Fibroblast of lung (primary cell): ENCODE data around the gene PTPN14. TPM values are rescaled to one million over a fixed set of nuclear protein-coding genes. Genes with fewer than 3 reads are reported as not detected.

Source experiments
- DNase-seq, 2 donors: peaks; one replicate each; pipeline versions ENCODE4 v3.0.0 to v3.0.0-alpha.2; 2010; ENCODE audit warnings: low read depth in 2 of 2
- H2AFZ ChIP-seq: 2 replicates; pipeline ENCODE4 v1.5.1; 2012; ENCODE audit warnings: low read length, control low read depth, inconsistent platforms
- H3K27ac ChIP-seq: 2 replicates; pipeline ENCODE4 v1.5.1; 2011; ENCODE audit warnings: low read length, control low read depth; ENCODE audit not compliant: insufficient read depth
- H3K27me3 ChIP-seq: 2 replicates; pipeline ENCODE4 v1.5.1; 2011; ENCODE audit warnings: mild to moderate bottlenecking, low read length; ENCODE audit not compliant: control insufficient read depth, insufficient read depth
- H3K36me3 ChIP-seq: 2 replicates; pipeline ENCODE4 v1.5.1; 2011; ENCODE audit warnings: low read length; ENCODE audit not compliant: control insufficient read depth, insufficient read depth
- H3K4me1 ChIP-seq: 2 replicates; pipeline ENCODE4 v1.5.1; 2011; ENCODE audit warnings: low read length; ENCODE audit not compliant: control insufficient read depth, insufficient read depth; ENCODE audit errors: extremely low read depth
- H3K4me2 ChIP-seq: 2 replicates; pipeline ENCODE4 v1.5.1; 2011; ENCODE audit warnings: low read length, control low read depth; ENCODE audit not compliant: insufficient read depth; ENCODE audit errors: extremely low read depth
- H3K4me3 ChIP-seq, 4 experiments: fragments of 200-600 bp in 1 of 4; sonication (generic) in 1 of 4; replicated peaks in 1 of 4; 2 replicates each; pipeline ENCODE4 v1.5.1; 2011 to 2016; ENCODE audit warnings: low read length in 4 of 4, low read depth in 3 of 4, mild to moderate bottlenecking in 3 of 4, control low read depth in 2 of 4, inconsistent platforms in 1 of 4, mixed read lengths in 1 of 4; ENCODE audit not compliant: insufficient read depth in 1 of 4; ENCODE audit errors: control extremely low read depth in 1 of 4
- H3K79me2 ChIP-seq: 2 replicates; pipeline ENCODE4 v1.5.1; 2012; ENCODE audit warnings: mild to moderate bottlenecking, low read length, inconsistent platforms; ENCODE audit not compliant: control insufficient read depth, insufficient read depth
- H3K9ac ChIP-seq: 2 replicates; pipeline ENCODE4 v1.5.1; 2011; ENCODE audit warnings: mild to moderate bottlenecking, low read length, control low read depth; ENCODE audit not compliant: insufficient read depth
- H3K9me3 ChIP-seq: 2 replicates; pipeline ENCODE4 v1.5.1; 2012; ENCODE audit warnings: low read depth, low read length; ENCODE audit not compliant: control insufficient read depth, insufficient read depth
- H4K20me1 ChIP-seq: 2 replicates; pipeline ENCODE4 v1.5.1; 2011; ENCODE audit warnings: low read length; ENCODE audit not compliant: control insufficient read depth, insufficient read depth; ENCODE audit errors: extremely low read depth
- EZH2 ChIP-seq: IDR thresholded peaks from 2 replicates; pipeline ENCODE4 v1.5.1; 2012; ENCODE audit warnings: low read length, control low read depth, mild to moderate bottlenecking; ENCODE audit errors: missing control alignments
- polyA plus RNA-seq, 2 donors: library from polyadenylated mRNA; depleted of rRNA in 1 of 2; stranded (reverse) in 1 of 2; unstranded in 1 of 2; fragments of >200 nt; gene quantifications; 2 replicates each; pipeline ENCODE4 v1.2.1, GENCODE V29; 2011 to 2012; ENCODE audit warnings: missing spikeins in 1 of 2
- total RNA-seq: library from RNA; depleted of rRNA; stranded (reverse); fragments of >200 nt; gene quantifications from 2 replicates; pipeline ENCODE4 v1.2.1, GENCODE V29; 2014
- TF ChIP-seq, protein P1 (sequence below), 2 donors: IDR thresholded peaks in 1 of 2; conservative IDR thresholded peaks in 1 of 2; 1 replicate in 1 of 2; 2 replicates in 1 of 2; pipeline ENCODE4 v1.5.1; 2011 to 2012; ENCODE audit warnings: low read length in 2 of 2, control low read depth in 1 of 2, inconsistent platforms in 1 of 2, low read depth in 1 of 2, mild to moderate bottlenecking in 1 of 2

PTPN14 gene
- total and polyA plus RNA-seq, 2 donors (not counting 1 experiment from before 2014, with no cell fraction given) = 38.7 to 56.1 TPM

DNA sequence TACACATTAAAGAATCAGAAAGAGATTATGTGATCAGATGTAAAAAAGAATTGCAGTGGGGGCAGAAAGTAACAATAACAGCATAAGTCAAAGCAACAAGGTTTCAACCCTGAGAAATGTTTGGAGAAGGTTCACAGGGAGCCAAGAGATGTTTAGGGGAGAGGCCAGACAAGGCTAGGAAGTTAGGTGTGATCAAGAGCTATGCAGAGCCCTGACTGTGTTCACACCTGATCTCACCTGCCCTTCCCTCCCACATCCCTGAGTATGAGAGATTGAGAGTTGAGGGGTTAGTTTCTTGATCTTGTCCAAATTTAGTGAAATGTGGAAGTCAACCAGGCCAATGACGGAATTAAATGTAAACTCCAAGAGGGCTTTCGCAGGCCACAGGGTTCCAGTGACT lies 10.2 kb downstream of the PTPN14 start:
- Histone ChIP-seq H4K20me1 (peaks cover 2% of the 10 kb centered on the region), H3K9me3 (no peaks in the 10 kb centered on the region), H3K27ac (no peak overlapping the region), H3K4me1 (peaks cover 2% of the 10 kb centered on the region), H3K4me2 (no peak overlapping the region), H3K27me3 (no peaks in the 10 kb centered on the region), H3K9ac (no peak overlapping the region), H3K36me3 (no peaks in the 10 kb centered on the region), H3K4me3 (no peak overlapping the region), H3K79me2 (peaks cover 96% of the 10 kb centered on the region), H2AFZ (no peak overlapping the region)
- TF ChIP-seq, protein P1, sequence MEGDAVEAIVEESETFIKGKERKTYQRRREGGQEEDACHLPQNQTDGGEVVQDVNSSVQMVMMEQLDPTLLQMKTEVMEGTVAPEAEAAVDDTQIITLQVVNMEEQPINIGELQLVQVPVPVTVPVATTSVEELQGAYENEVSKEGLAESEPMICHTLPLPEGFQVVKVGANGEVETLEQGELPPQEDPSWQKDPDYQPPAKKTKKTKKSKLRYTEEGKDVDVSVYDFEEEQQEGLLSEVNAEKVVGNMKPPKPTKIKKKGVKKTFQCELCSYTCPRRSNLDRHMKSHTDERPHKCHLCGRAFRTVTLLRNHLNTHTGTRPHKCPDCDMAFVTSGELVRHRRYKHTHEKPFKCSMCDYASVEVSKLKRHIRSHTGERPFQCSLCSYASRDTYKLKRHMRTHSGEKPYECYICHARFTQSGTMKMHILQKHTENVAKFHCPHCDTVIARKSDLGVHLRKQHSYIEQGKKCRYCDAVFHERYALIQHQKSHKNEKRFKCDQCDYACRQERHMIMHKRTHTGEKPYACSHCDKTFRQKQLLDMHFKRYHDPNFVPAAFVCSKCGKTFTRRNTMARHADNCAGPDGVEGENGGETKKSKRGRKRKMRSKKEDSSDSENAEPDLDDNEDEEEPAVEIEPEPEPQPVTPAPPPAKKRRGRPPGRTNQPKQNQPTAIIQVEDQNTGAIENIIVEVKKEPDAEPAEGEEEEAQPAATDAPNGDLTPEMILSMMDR (conservative IDR thresholded peaks at IDR 0.05 in 1 of 2, IDR thresholded peaks at IDR 0.05 in 1 of 2; ENCODE audit: low read depth in 1 of 2, low read length in 2 of 2) = no peak
- TF ChIP-seq EZH2 = no peak
- DNase-seq = no peak

DNA sequence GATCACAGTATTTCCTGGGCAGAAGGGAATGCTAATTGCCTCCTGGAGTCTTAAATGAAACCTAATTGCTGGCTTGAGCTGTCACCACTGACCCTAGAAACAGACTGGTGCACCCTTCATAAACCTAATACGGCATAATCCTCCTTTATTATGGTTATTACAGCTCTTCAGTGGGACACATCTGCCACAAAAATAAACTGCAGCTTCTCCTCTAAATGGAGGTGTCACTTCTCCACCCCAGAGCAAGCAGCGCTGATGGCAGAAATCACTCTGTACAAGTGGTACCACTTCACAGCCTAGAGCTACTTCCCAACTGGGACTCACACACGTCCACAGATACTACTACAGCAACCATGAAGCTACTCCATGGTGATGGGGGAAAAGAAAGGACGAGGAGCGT lies 11.1 kb downstream of the PTPN14 start:
- H4K20me1 ChIP-seq = peaks cover 2% of the 10 kb centered on the region
- no peaks in the 10 kb centered on the region for H3K36me3 ChIP-seq
- H2AFZ ChIP-seq = no peak overlapping the region
- no peak overlapping the region for H3K9ac ChIP-seq
- no peak overlapping the region for H3K27ac ChIP-seq
- TF ChIP-seq EZH2 = no peak
- TF ChIP-seq, protein P1 (conservative IDR thresholded peaks at IDR 0.05 in 1 of 2, IDR thresholded peaks at IDR 0.05 in 1 of 2; ENCODE audit: low read depth in 1 of 2, low read length in 2 of 2) = no peak
- no peaks in the 10 kb centered on the region for H3K9me3 ChIP-seq
- H3K4me3 ChIP-seq = no peak overlapping the region
- H3K4me2 ChIP-seq = peak overlapping the region; percentile 54
- no peaks in the 10 kb centered on the region for H3K27me3 ChIP-seq
- peaks cover 95% of the 10 kb centered on the region for H3K79me2 ChIP-seq
- peaks cover 2% of the 10 kb centered on the region for H3K4me1 ChIP-seq
- DNase-seq = no peak

DNA sequence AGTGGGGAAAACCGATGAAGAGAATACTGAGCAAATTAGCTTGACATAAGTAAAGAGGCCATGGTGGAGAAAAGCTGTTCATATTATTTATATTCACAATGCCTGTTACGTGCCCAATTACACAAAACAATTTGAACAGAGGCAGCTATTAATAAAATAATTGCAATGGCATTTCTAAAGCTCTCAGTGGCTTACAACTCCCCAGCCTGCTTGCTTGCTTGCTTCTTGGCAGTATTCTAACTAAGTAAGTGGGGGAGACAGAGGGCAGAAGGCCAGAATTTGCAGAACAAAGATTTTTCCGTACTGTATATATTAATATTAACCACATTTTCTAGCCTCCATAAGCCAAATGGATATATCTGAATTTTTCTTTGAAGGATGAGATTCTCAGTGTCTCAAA lies 12.9 kb downstream of the PTPN14 start:
- no peak overlapping the region for H3K9ac ChIP-seq
- H4K20me1 ChIP-seq = peaks cover 2% of the 10 kb centered on the region
- no peak overlapping the region for H3K4me3 ChIP-seq
- H3K9me3 ChIP-seq = no peaks in the 10 kb centered on the region
- no peak overlapping the region for H2AFZ ChIP-seq
- H3K4me2 ChIP-seq = no peak overlapping the region
- peak in 1 of 2 donors; percentile 23 for DNase-seq
- peaks cover 2% of the 10 kb centered on the region for H3K36me3 ChIP-seq
- no peaks in the 10 kb centered on the region for H3K27me3 ChIP-seq
- peaks cover 2% of the 10 kb centered on the region for H3K4me1 ChIP-seq
- peaks cover 90% of the 10 kb centered on the region for H3K79me2 ChIP-seq
- no peak overlapping the region for H3K27ac ChIP-seq
- TF ChIP-seq, protein P1 (conservative IDR thresholded peaks at IDR 0.05 in 1 of 2, IDR thresholded peaks at IDR 0.05 in 1 of 2; ENCODE audit: low read depth in 1 of 2, low read length in 2 of 2) = no peak
- TF ChIP-seq EZH2 = no peak
